Right kidney (tissue), 1 donor: ENCODE measurements around the gene SREBF2.
"Not testable (repeated sequence)": the region's sequence is repeated elsewhere in the genome, so short reads cannot be mapped to it uniquely, and the experiment has no call there.

Source experiments
- DNase-seq: peaks from one replicate; pipeline ENCODE4 v3.0.0-alpha.2; 2016

Gene SREBF2

GRCh38 chr22:41819257-41819656 is 13.6 kb upstream of the SREBF2 start:
- DNase-seq, result no peak

- no peak for DNase-seq
Measured at GRCh38 chr22:41820447-41820846, 12.5 kb upstream of the SREBF2 start.

- DNase-seq, result no peak
Measured at GRCh38 chr22:41821471-41822316, 11.2 kb upstream of the SREBF2 start.

GRCh38 chr22:41822317-41823057 is 10.4 kb upstream of the SREBF2 start:
- no peak for DNase-seq

GRCh38 chr22:41823797-41824196 is 9.1 kb upstream of the SREBF2 start:
- no peak for DNase-seq

- no peak for DNase-seq
Measured at GRCh38 chr22:41825376-41825775, 7.5 kb upstream of the SREBF2 start.

- DNase-seq, result peak; percentile 23
Measured at GRCh38 chr22:41826021-41826420, 6.9 kb upstream of the SREBF2 start.

- DNase-seq, result peak; percentile 36
Measured at GRCh38 chr22:41826430-41827383, 6.2 kb upstream of the SREBF2 start.

GRCh38 chr22:41827671-41828070 is 5.2 kb upstream of the SREBF2 start:
- no peak for DNase-seq

GRCh38 chr22:41828516-41828915 is 4.4 kb upstream of the SREBF2 start:
- no peak for DNase-seq

- no peak for DNase-seq
Measured at GRCh38 chr22:41830174-41830573, 2.7 kb upstream of the SREBF2 start.

GRCh38 chr22:41831383-41831782 is 1.5 kb upstream of the SREBF2 start:
- DNase-seq, result no peak

GRCh38 chr22:41831828-41832552 is 915 bp upstream of the SREBF2 start:
- no peak for DNase-seq

- peak; percentile 90 for DNase-seq
Measured at GRCh38 chr22:41833369-41834004, 582 bp downstream of the SREBF2 start.

- DNase-seq, result no peak
Measured at GRCh38 chr22:41834005-41834944, 1.4 kb downstream of the SREBF2 start.

- not testable (repeated sequence) for DNase-seq
Measured at GRCh38 chr22:41835462-41835861, 2.6 kb downstream of the SREBF2 start.

- no peak for DNase-seq
Measured at GRCh38 chr22:41836551-41836950, 3.6 kb downstream of the SREBF2 start.

- DNase-seq, result no peak
Measured at GRCh38 chr22:41838842-41839618, 6.1 kb downstream of the SREBF2 start.

- no peak for DNase-seq
Measured at GRCh38 chr22:41840216-41840615, 7.3 kb downstream of the SREBF2 start.
